HuH-7.5 (cell line): Measurements from ENCODE around the gene MED26.

Experiments used
- DNase-seq: peaks from one replicate; pipeline ENCODE4 v3.0.0; 2011; ENCODE audit warnings: low spot score

Gene MED26

DNA sequence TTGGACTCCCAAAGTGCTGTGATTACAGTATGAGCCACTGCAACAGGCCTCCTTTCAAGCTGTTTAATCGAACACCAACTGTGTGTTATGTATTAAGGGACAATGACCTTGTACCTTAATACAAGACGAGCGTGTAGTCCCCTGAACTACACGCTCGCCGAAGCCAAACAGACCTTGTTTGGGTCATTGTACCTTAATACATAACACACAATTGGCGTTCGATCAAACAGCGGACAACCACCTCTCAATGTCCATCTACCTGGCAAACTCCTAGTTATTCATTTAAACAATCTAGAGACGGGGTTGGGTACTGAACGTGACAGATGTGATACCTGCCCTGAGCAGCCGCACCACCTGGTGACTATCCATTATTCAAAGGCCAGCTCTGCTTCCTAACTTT is 87.1 kb downstream of the MED26 start:
- DNase-seq: no peak

GRCh38 chr19:16537111-16537510 is 90.9 kb downstream of the MED26 start:
- DNase-seq: no peak

DNA sequence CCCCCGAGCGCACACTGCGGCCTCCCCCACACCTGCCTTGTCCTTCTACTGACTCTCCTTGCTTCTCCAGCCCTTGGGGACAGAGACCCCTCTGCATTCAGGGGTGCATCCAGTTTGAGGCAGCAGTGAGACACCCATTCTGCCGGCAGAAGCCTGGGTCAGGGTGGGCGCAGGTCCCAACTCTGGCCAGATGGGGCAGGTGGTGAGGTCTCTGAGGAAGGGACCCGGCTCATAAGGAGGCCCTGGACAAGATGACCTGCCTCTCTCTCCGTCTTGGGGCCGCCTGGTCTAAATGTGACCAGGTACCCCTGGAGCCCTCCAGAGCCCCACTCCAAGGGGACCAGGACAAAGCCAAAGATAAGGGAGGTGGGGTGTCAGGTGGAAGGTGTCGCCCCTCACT is 91.9 kb downstream of the MED26 start:
- no peak for DNase-seq

DNA sequence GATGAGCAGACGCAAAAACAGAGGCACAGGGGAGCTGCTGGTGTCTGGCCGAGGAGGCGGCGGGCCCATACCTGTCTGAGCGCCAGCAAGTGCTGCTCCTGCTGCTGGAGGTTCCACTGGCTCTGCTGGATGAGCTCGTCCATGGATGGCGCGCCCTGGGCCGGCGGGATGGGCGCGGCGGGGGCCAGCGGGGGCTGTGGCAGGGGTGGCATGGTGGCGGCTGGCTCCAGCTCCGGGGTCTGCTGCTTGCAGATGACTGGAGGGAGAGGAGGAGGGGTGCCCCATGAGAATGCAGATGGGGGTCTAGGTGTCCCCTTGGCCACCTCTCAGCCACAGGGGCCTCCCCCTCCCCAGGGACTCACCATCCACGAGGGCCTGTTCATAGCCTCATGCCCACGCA is 92.6 kb downstream of the MED26 start:
- no peak for DNase-seq

DNA sequence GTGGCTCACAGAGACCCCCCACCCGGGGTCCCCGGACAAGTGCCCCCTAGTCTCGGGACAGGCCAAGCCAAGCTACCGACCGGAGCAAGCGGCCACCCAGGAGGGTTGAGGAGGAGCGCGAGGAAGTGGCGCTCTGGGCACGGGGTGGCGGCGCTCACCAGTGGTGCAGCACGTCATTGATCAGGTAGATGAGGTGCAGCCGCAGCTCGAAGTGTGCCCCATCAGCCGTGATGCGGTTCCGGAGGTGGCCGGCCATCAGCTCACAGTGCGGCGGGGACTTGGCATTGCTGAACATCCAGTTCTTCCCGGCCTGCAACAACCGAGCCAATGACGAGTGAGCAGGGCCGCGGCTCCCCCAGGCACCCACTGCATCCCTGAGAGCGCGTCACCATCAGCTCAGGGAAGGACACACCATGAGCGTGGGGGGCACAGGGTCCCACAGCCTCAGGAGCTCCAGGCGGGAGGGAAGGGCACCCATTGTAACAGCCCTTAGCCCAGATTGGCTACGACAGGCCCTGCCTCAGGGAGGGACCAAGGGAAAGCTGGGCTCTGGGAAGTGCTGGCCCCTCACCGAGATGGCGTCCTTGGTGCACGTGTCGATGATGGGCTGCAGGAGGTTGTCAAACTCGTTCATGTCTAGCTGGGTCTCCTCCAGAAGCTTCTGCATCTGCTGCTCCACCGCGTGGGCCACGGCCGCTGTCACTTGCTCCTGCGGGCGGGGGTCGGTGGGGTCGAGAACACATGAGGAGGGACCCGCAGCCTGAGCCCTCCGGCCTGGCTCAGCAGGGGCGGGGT is 95.4 kb downstream of the MED26 start:
- no peak for DNase-seq

- no peak for DNase-seq
Observed at GRCh38 chr19:16531380-16531669, 96.7 kb downstream of the MED26 start.

DNA sequence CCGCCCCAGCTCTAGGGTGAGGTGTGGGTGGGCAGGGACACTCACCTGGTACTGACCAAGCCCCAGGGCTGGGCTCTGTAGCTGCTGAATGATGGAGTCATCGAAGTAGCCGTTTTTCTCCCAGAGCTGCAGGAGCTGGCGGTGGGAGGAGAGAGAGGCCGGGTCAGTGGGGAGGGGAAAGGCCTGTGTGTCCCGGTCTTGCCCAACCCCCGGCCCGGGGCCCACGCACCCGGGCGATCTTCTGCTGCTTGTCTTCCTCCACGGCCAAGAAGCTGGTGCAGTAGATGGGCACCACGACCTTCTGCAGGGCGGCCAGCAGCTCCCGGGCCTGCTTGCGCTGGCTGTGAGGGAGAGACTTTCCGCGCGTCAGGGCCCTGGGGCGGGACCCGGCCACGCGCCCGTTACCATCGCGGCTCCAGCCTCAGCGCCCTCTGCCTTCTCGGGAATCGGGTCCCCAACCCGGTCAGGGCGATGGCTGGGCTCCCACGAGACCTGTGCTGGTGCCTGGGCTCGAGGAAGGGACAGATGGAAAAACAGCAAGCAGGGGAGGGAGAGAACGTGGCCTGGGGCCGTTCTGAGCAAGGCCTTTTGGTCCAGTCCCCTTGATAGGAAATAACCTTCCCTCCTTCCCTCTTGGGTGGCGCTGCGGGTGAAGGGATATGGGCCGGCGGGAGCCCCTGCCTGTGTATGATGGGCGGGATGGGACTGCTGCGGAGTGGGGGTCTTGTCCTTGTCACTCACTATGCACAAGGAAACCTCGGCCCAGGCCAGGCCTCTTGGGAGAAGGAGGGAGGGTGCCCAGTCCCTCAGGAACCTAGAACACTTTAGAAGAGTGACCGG is 97.2 kb downstream of the MED26 start:
- DNase-seq: no peak

- no peak for DNase-seq
Observed at GRCh38 chr19:16529466-16530144, 98.4 kb downstream of the MED26 start.

GRCh38 chr19:16527971-16528521 is 100.0 kb downstream of the MED26 start:
- DNase-seq: no peak

GRCh38 chr19:16527334-16527935 is 100.6 kb downstream of the MED26 start:
- no peak for DNase-seq

DNA sequence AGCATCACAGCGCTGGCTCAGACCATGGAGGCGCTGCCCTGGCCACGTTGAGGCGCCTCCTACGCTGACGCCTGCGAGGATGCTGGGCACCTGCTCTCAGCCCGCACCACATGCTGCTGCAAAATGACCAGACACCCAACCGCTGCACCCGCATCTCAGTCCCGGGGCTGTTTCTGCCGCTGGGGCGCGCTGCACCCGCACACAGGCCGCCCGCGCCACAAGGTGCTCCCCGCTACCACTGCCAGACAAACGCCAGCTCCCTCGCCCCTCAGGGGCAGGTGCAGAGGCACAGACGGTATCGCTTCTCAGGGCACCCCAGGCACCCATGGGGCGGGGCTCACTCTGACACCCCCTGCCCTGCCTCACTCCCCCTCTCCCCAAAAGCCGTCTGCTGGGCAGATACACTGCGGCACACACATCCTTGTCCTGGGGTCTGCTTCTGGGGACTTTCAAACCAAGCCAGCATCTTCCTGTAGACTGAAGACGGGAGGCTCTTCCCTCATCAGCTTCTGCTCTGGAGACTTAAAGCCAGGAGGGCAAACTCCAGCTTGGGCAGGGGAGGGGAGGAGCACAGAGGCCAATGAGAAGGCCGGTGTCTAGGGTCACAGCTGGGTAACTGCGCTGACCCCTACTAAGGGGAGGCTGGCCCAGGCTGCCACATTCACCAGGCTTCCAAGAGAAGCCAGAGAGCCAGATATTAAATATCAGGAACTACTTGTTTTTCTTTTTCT is 102.1 kb downstream of the MED26 start:
- DNase-seq: no peak

GRCh38 chr19:16524991-16525734 is 102.8 kb downstream of the MED26 start:
- no peak for DNase-seq
